ENCODE measurements around the gene MPL. TPM values are rescaled to one million over a fixed set of nuclear protein-coding genes. Genes with fewer than 3 reads are reported as not detected.

The MPL gene
- total RNA-seq, 1 experiment from 2014 or later = 0.15 TPM

DNA sequence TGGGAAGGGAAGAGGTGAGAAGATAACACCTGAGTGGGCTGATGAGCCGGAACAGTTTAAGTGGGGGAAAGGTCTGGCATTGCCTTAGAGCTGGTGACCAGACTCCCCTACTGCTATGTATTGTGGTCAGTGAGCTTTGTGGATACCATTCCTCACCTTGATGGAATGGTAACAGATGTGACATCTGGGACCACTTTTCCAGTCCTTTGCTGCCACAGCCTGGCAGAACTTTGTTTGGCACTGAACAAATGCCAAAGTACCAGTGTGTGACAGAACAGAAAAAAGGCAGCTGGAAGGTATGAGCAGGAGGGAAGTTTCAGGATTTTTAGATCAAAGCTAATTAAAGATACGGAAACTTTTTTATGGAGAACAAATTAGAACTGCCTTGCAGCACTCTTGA, 45.8 kb downstream of the MPL start:
- no peak for ATAC-seq
- H3K27me3 Mint-ChIP-seq (ENCODE audit: low read depth) = no peaks in the 10 kb centered on the region
- TF ChIP-seq, protein P1, sequence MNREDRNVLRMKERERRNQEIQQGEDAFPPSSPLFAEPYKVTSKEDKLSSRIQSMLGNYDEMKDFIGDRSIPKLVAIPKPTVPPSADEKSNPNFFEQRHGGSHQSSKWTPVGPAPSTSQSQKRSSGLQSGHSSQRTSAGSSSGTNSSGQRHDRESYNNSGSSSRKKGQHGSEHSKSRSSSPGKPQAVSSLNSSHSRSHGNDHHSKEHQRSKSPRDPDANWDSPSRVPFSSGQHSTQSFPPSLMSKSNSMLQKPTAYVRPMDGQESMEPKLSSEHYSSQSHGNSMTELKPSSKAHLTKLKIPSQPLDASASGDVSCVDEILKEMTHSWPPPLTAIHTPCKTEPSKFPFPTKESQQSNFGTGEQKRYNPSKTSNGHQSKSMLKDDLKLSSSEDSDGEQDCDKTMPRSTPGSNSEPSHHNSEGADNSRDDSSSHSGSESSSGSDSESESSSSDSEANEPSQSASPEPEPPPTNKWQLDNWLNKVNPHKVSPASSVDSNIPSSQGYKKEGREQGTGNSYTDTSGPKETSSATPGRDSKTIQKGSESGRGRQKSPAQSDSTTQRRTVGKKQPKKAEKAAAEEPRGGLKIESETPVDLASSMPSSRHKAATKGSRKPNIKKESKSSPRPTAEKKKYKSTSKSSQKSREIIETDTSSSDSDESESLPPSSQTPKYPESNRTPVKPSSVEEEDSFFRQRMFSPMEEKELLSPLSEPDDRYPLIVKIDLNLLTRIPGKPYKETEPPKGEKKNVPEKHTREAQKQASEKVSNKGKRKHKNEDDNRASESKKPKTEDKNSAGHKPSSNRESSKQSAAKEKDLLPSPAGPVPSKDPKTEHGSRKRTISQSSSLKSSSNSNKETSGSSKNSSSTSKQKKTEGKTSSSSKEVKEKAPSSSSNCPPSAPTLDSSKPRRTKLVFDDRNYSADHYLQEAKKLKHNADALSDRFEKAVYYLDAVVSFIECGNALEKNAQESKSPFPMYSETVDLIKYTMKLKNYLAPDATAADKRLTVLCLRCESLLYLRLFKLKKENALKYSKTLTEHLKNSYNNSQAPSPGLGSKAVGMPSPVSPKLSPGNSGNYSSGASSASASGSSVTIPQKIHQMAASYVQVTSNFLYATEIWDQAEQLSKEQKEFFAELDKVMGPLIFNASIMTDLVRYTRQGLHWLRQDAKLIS (CRISPR knock-in tag; IDR thresholded peaks at IDR 0.05; ENCODE audit: borderline replicate concordance) = no peak
- TF ChIP-seq ATF1 (CRISPR knock-in tag; IDR thresholded peaks at IDR 0.05) (no peak), NR3C1 (CRISPR knock-in tag; conservative IDR thresholded peaks at IDR 0.05; ENCODE audit: low read depth) (no peak), ATF6 (CRISPR knock-in tag; IDR thresholded peaks at IDR 0.05) (no peak), USF2 (CRISPR knock-in tag; IDR thresholded peaks at IDR 0.05) (no peak), CREM (CRISPR knock-in tag; IDR thresholded peaks at IDR 0.05) (no peak), RORB (CRISPR knock-in tag; IDR thresholded peaks at IDR 0.05) (no peak), ZNF138 (CRISPR knock-in tag; conservative IDR thresholded peaks at IDR 0.05) (no peak), E2F4 (CRISPR knock-in tag; IDR thresholded peaks at IDR 0.05; ENCODE audit: borderline replicate concordance, low read depth) (no peak), SOX15 (CRISPR knock-in tag; IDR thresholded peaks at IDR 0.05) (no peak), ZNF263 (CRISPR knock-in tag; IDR thresholded peaks at IDR 0.05; ENCODE audit: low read depth) (no peak), ZBTB21 (CRISPR knock-in tag; IDR thresholded peaks at IDR 0.05; ENCODE audit: borderline replicate concordance) (no peak), ESRRA (CRISPR knock-in tag; IDR thresholded peaks at IDR 0.05; ENCODE audit: borderline replicate concordance) (no peak)
- H3K36me3 Mint-ChIP-seq = peaks cover 34% of the 10 kb centered on the region
- no peaks in the 10 kb centered on the region for H3K9me3 Mint-ChIP-seq
- POLR2A ChIA-PET = no interaction called here
- H3K4me3 Mint-ChIP-seq = no peak overlapping the region
- DNase-seq (ENCODE audit: low spot score) = no peak
- peaks cover 1% of the 10 kb centered on the region; the same call in 1 of the 2 replicates for H3K4me1 Mint-ChIP-seq
- H3K27ac Mint-ChIP-seq = no peak overlapping the region
- CTCF ChIA-PET = interaction anchor here (1.2 to 1.8 kb wide), 3 partner anchors 31 to 156 kb away, joined by 3 to 7 read pairs (median 5); no protein-coding TSS in a partner anchor

DNA sequence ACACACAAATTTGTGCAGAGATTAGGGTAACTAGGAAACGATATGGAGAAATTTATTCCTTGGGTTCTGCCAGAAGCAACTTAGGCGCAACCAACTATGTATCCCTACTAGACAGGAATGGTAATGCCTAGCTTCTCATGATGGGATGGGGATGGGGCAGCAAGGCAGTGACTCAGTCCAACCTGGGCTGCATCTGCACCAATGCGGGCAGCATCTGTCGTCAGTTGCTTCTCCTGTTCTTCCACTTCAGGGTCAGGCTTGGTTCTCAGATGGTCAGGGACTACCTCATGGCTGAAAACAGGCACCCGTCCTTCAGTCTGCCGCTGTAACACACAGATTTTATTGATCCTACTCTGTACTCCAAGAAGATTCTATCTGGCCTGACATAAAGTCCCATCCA, 49.1 kb downstream of the MPL start:
- Mint-ChIP-seq H3K27ac (no peak overlapping the region), H3K4me3 (no peak overlapping the region), H3K36me3 (peaks cover 34% of the 10 kb centered on the region), H3K27me3 (ENCODE audit: low read depth) (no peaks in the 10 kb centered on the region; the same call in 1 of the 2 replicates), H3K4me1 (peaks cover 19% of the 10 kb centered on the region), H3K9me3 (no peaks in the 10 kb centered on the region)
- ChIA-PET CTCF (no interaction called here), POLR2A (no interaction called here)
- no peak for TF ChIP-seq ZNF121 (CRISPR knock-in tag; IDR thresholded peaks at IDR 0.05)
- TF ChIP-seq, protein P2, sequence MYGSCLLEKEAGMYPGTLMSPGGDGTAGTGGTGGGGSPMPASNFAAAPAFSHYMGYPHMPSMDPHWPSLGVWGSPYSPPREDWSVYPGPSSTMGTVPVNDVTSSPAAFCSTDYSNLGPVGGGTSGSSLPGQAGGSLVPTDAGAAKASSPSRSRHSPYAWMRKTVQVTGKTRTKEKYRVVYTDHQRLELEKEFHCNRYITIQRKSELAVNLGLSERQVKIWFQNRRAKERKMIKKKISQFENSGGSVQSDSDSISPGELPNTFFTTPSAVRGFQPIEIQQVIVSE (CRISPR knock-in tag; IDR thresholded peaks at IDR 0.05; ENCODE audit: borderline replicate concordance) = no peak
- TF ChIP-seq TEAD1 (CRISPR knock-in tag; IDR thresholded peaks at IDR 0.05) = no peak
- TF ChIP-seq RELA (CRISPR knock-in tag; IDR thresholded peaks at IDR 0.05; ENCODE audit: borderline replicate concordance) = no peak
- no peak for TF ChIP-seq TCF7 (CRISPR knock-in tag; IDR thresholded peaks at IDR 0.05; ENCODE audit: low read depth)
- TF ChIP-seq USF2 (CRISPR knock-in tag; IDR thresholded peaks at IDR 0.05) = no peak
- no peak for TF ChIP-seq SOX15 (CRISPR knock-in tag; IDR thresholded peaks at IDR 0.05)
- no peak for TF ChIP-seq ZNF416 (CRISPR knock-in tag; IDR thresholded peaks at IDR 0.05)
- TF ChIP-seq ESRRA (CRISPR knock-in tag; IDR thresholded peaks at IDR 0.05; ENCODE audit: borderline replicate concordance) = no peak
- ATAC-seq (no peak), DNase-seq (ENCODE audit: low spot score) (no peak)
